Measurements from ENCODE around the gene HBA1.

GRCh38 chr16:144797-145252 lies 31.7 kb upstream of the HBA1 start:
- TF ChIP-seq POLR2AphosphoS5 (IDR thresholded peaks at IDR 0.05; ENCODE audit: low read depth, low read length) (no peak), PAX5 (IDR thresholded peaks at IDR 0.05; ENCODE audit: insufficient read depth, low read length, severe bottlenecking) (no peak), TAF1 (IDR thresholded peaks at IDR 0.05; ENCODE audit: low read depth, low read length) (no peak), POU2F2 (IDR thresholded peaks at IDR 0.05; ENCODE audit: low read depth, low read length) (no peak)

Measured in GM12891 (cell line).